Measurements from ENCODE around the gene SNAI3. TPM values are rescaled to one million over a fixed set of nuclear protein-coding genes. Genes with fewer than 3 reads are reported as not detected.

The SNAI3 gene
- polyA plus RNA-seq, 1 donor from 2014 or later = not detected

DNA sequence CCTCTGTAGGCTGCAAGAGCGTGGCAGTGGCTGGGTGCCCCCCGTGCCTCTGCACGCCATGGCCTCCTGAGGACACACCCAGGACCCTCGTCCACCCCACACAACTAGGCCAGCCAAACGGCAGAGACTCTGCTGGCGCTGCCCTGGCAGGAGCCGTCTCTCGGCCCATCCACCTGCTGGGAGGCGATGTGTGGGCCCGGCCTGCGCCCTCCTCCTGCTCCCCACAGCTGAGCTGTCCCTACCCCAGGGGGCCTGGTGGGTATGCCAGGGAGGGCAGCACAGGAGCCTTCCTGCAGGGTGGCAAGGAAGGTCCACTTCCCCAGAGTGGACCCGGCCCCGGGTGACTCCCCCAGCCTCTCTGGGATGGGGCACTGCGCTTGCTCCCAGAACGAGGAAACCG lies 12.9 kb upstream of the SNAI3 start:
- Histone ChIP-seq H3F3A (ENCODE audit: insufficient read depth, low read length, poor library complexity, severe bottlenecking) (no peaks in the 10 kb centered on the region), H3K4me3 (ENCODE audit: low read length) (no peak overlapping the region), H3K9me2 (ENCODE audit: insufficient read depth, low read length) (no peaks in the 10 kb centered on the region), H3K9me3 (ENCODE audit: low read length) (no peaks in the 10 kb centered on the region), H3K9ac (ENCODE audit: low read length) (no peak overlapping the region), H3K27me3 (ENCODE audit: insufficient read depth, low read depth, low read length) (no peaks in the 10 kb centered on the region), H3K79me2 (replicated peaks; ENCODE audit: insufficient read depth, low read length) (no peaks in the 10 kb centered on the region), H2AFZ (ENCODE audit: low read depth, low read length) (no peak overlapping the region), H3K36me3 (ENCODE audit: insufficient read depth, low read length) (no peaks in the 10 kb centered on the region), H4K20me1 (ENCODE audit: insufficient read depth) (no peaks in the 10 kb centered on the region), H3K4me2 (ENCODE audit: low read length) (no peak overlapping the region), H3K27ac (ENCODE audit: low read length) (no peak overlapping the region)
- TF ChIP-seq, protein P1, sequence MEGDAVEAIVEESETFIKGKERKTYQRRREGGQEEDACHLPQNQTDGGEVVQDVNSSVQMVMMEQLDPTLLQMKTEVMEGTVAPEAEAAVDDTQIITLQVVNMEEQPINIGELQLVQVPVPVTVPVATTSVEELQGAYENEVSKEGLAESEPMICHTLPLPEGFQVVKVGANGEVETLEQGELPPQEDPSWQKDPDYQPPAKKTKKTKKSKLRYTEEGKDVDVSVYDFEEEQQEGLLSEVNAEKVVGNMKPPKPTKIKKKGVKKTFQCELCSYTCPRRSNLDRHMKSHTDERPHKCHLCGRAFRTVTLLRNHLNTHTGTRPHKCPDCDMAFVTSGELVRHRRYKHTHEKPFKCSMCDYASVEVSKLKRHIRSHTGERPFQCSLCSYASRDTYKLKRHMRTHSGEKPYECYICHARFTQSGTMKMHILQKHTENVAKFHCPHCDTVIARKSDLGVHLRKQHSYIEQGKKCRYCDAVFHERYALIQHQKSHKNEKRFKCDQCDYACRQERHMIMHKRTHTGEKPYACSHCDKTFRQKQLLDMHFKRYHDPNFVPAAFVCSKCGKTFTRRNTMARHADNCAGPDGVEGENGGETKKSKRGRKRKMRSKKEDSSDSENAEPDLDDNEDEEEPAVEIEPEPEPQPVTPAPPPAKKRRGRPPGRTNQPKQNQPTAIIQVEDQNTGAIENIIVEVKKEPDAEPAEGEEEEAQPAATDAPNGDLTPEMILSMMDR (IDR thresholded peaks at IDR 0.05; ENCODE audit: poor library complexity, severe bottlenecking) = no peak
- TF ChIP-seq POLR2AphosphoS5 (IDR thresholded peaks at IDR 0.05) = no peak
- no peak for TF ChIP-seq SMC3 (conservative IDR thresholded peaks at IDR 0.05; ENCODE audit: poor library complexity)
- no peak for TF ChIP-seq EP300 (conservative IDR thresholded peaks at IDR 0.05; ENCODE audit: poor library complexity, severe bottlenecking)

DNA sequence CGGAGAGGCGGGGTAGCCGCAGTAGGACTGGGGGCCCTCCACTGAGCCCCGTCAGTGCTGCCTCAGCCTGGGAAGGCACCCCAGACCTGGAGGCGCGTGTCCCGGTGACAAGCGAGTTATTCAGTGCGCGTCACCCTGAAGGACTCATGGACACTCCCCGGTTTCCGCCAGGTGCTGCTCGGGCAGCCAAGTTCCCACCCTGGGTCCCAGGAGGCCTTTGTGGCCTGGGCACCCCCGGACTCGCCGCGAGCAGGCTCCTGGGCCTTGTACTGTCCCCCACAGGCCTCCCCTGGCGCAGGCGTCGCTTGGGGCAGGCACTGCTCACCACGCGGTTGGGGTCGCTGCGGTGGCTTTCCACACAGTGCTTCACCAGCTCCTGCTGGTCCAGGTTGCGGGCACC lies 12.3 kb upstream of the SNAI3 start:
- H3K9me2 ChIP-seq (ENCODE audit: insufficient read depth, low read length) = no peaks in the 10 kb centered on the region
- no peak overlapping the region for H2AFZ ChIP-seq (ENCODE audit: low read depth, low read length)
- H3K9me3 ChIP-seq (ENCODE audit: low read length) = no peaks in the 10 kb centered on the region
- H3F3A ChIP-seq (ENCODE audit: insufficient read depth, low read length, poor library complexity, severe bottlenecking) = no peaks in the 10 kb centered on the region
- H3K27me3 ChIP-seq (ENCODE audit: insufficient read depth, low read depth, low read length) = no peaks in the 10 kb centered on the region
- TF ChIP-seq SMC3 (conservative IDR thresholded peaks at IDR 0.05; ENCODE audit: poor library complexity) = no peak
- TF ChIP-seq, protein P2, sequence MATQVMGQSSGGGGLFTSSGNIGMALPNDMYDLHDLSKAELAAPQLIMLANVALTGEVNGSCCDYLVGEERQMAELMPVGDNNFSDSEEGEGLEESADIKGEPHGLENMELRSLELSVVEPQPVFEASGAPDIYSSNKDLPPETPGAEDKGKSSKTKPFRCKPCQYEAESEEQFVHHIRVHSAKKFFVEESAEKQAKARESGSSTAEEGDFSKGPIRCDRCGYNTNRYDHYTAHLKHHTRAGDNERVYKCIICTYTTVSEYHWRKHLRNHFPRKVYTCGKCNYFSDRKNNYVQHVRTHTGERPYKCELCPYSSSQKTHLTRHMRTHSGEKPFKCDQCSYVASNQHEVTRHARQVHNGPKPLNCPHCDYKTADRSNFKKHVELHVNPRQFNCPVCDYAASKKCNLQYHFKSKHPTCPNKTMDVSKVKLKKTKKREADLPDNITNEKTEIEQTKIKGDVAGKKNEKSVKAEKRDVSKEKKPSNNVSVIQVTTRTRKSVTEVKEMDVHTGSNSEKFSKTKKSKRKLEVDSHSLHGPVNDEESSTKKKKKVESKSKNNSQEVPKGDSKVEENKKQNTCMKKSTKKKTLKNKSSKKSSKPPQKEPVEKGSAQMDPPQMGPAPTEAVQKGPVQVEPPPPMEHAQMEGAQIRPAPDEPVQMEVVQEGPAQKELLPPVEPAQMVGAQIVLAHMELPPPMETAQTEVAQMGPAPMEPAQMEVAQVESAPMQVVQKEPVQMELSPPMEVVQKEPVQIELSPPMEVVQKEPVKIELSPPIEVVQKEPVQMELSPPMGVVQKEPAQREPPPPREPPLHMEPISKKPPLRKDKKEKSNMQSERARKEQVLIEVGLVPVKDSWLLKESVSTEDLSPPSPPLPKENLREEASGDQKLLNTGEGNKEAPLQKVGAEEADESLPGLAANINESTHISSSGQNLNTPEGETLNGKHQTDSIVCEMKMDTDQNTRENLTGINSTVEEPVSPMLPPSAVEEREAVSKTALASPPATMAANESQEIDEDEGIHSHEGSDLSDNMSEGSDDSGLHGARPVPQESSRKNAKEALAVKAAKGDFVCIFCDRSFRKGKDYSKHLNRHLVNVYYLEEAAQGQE (IDR thresholded peaks at IDR 0.05; ENCODE audit: borderline replicate concordance) = no peak
- no peak for TF ChIP-seq POLR2AphosphoS5 (IDR thresholded peaks at IDR 0.05)
- TF ChIP-seq, protein P1 (IDR thresholded peaks at IDR 0.05; ENCODE audit: poor library complexity, severe bottlenecking) = no peak
- no peaks in the 10 kb centered on the region for H3K79me2 ChIP-seq (replicated peaks; ENCODE audit: insufficient read depth, low read length)
- no peak overlapping the region for H3K4me2 ChIP-seq (ENCODE audit: low read length)
- no peak overlapping the region for H3K27ac ChIP-seq (ENCODE audit: low read length)
- no peaks in the 10 kb centered on the region for H3K36me3 ChIP-seq (ENCODE audit: insufficient read depth, low read length)
- H4K20me1 ChIP-seq (ENCODE audit: insufficient read depth) = no peaks in the 10 kb centered on the region
- no peak overlapping the region for H3K4me3 ChIP-seq (ENCODE audit: low read length)
- H3K9ac ChIP-seq (ENCODE audit: low read length) = no peak overlapping the region
